IMR-90 (cell line): Measurements from ENCODE around the gene NPAS3. TPM values are rescaled to one million over a fixed set of nuclear protein-coding genes. Genes with fewer than 3 reads are reported as not detected.

Source experiments
- ATAC-seq: fragments of 200-7000 bp; cut with Tn5 transposase; 2 replicates; pipeline ENCODE4 v1.9.1; 2020; ENCODE audit warnings: low read depth, mild to moderate bottlenecking, moderate library complexity
- BruUV-seq: library from RNA; stranded (reverse); fragments of 400-500 nt; replicated peaks from 2 replicates; lab custom pipeline; 2021; lab: Mats Ljungman, UMichigan
- CTCF ChIA-PET: fragments of 300-600 bp; formaldehyde crosslinking; extraction: SDS; loops from one replicate; lab custom pipeline; 2021; ENCODE audit warnings: antibody characterized with exemption; lab: Yijun Ruan, JAX
- POLR2A ChIA-PET: fragments of 300-600 bp; sonication (Branson Sonifier 250); formaldehyde crosslinking; loops from one replicate; lab custom pipeline; 2022; ENCODE audit warnings: antibody characterized with exemption; ENCODE audit not compliant: unreplicated experiment; lab: Charles Lee
- DNase-seq: peaks from one replicate; pipeline ENCODE4 v3.0.0; 2013
- H2AFZ ChIP-seq: replicated peaks from 2 replicates; pipeline ENCODE3; 2013; ENCODE audit warnings: low read length, mild to moderate bottlenecking; ENCODE audit not compliant: poor library complexity
- H2AK5ac ChIP-seq: 2 replicates; pipeline ENCODE4 v1.6.1; 2013; ENCODE audit warnings: low read depth, low read length, inconsistent platforms
- H2AK9ac ChIP-seq: replicated peaks from 2 replicates; pipeline ENCODE3; 2013; ENCODE audit warnings: mild to moderate bottlenecking, low read depth, low read length, moderate library complexity; ENCODE audit not compliant: poor library complexity
- H2BK120ac ChIP-seq: 2 replicates; pipeline ENCODE4 v1.6.1; 2013; ENCODE audit warnings: low read depth, low read length, inconsistent platforms
- H2BK15ac ChIP-seq: 3 replicates; pipeline ENCODE4 v1.6.1; 2013; ENCODE audit warnings: low read depth, low read length, inconsistent platforms
- H2BK20ac ChIP-seq: 2 replicates; pipeline ENCODE4 v1.6.1; 2013; ENCODE audit warnings: low read depth, mild to moderate bottlenecking, inconsistent platforms, low read length, moderate library complexity
- H2BK5ac ChIP-seq: 2 replicates; pipeline ENCODE4 v1.6.1; 2013; ENCODE audit warnings: mild to moderate bottlenecking, low read depth, low read length, inconsistent platforms; ENCODE audit not compliant: poor library complexity, severe bottlenecking
- H3K14ac ChIP-seq: replicated peaks from 2 replicates; pipeline ENCODE4 v1.6.1; 2013; ENCODE audit warnings: low read depth, low read length, inconsistent platforms
- H3K18ac ChIP-seq: 2 replicates; pipeline ENCODE4 v1.6.1; 2013; ENCODE audit warnings: low read depth, low read length, control low read depth
- H3K23ac ChIP-seq: 2 replicates; pipeline ENCODE4 v1.6.1; 2013; ENCODE audit warnings: low read depth, low read length, inconsistent platforms
- H3K27ac ChIP-seq: 2 replicates; pipeline ENCODE4 v1.5.1; 2013; ENCODE audit warnings: mild to moderate bottlenecking, control low read depth, low read length; ENCODE audit not compliant: insufficient read depth
- H3K27me3 ChIP-seq: 2 replicates; pipeline ENCODE4 v1.6.1; 2013; ENCODE audit warnings: low read length; ENCODE audit not compliant: control insufficient read depth, insufficient read depth
- H3K36me3 ChIP-seq: 2 replicates; pipeline ENCODE4 v1.6.1; 2013; ENCODE audit warnings: low read length, mixed read lengths; ENCODE audit not compliant: control insufficient read depth, insufficient read depth
- H3K4ac ChIP-seq: 2 replicates; pipeline ENCODE4 v1.6.1; 2013; ENCODE audit warnings: low read depth, low read length, inconsistent platforms
- H3K4me1 ChIP-seq: 2 replicates; pipeline ENCODE4 v1.6.1; 2013; ENCODE audit warnings: low read length, mixed read lengths; ENCODE audit not compliant: control insufficient read depth, insufficient read depth
- H3K4me2 ChIP-seq: 2 replicates; pipeline ENCODE4 v1.6.1; 2013; ENCODE audit warnings: low read depth, mild to moderate bottlenecking, control low read depth, low read length, moderate library complexity
- H3K4me3 ChIP-seq: 2 replicates; pipeline ENCODE4 v1.5.1; 2013; ENCODE audit warnings: low read depth, mild to moderate bottlenecking, control low read depth, low read length, moderate library complexity; ENCODE audit not compliant: insufficient read depth
- H3K56ac ChIP-seq: 2 replicates; pipeline ENCODE4 v1.6.1; 2013; ENCODE audit warnings: low read length, inconsistent platforms; ENCODE audit not compliant: insufficient read depth; ENCODE audit errors: extremely low read depth
- H3K79me1 ChIP-seq, 2 experiments: 2 replicates each; pipeline ENCODE4 v1.6.1; 2013; ENCODE audit warnings: low read length in 2 of 2, inconsistent platforms in 1 of 2, low read depth in 1 of 2
- H3K9ac ChIP-seq: 2 replicates; pipeline ENCODE4 v1.6.1; 2013; ENCODE audit warnings: low read depth, low read length, control low read depth
- H3K9me1 ChIP-seq: 2 replicates; pipeline ENCODE4 v1.6.1; 2013; ENCODE audit warnings: low read length, inconsistent platforms; ENCODE audit not compliant: insufficient read depth
- H3K9me3 ChIP-seq: 2 replicates; pipeline ENCODE4 v1.6.1; 2013; ENCODE audit warnings: low read length; ENCODE audit not compliant: control insufficient read depth, insufficient read depth
- H4K20me1 ChIP-seq: 2 replicates; pipeline ENCODE4 v1.6.1; 2013; ENCODE audit warnings: low read length, inconsistent platforms; ENCODE audit not compliant: insufficient read depth
- H4K5ac ChIP-seq: 2 replicates; pipeline ENCODE4 v1.6.1; 2013; ENCODE audit warnings: mild to moderate bottlenecking, low read depth, low read length, control low read depth
- H4K8ac ChIP-seq, 2 experiments: 2 replicates each; pipeline ENCODE4 v1.6.1; 2013; ENCODE audit warnings: low read depth in 2 of 2, low read length in 2 of 2, control low read depth in 1 of 2, inconsistent platforms in 1 of 2
- H4K91ac ChIP-seq: 2 replicates; pipeline ENCODE4 v1.6.1; 2013; ENCODE audit warnings: low read depth, low read length, inconsistent platforms; ENCODE audit not compliant: insufficient read depth
- BHLHE40 ChIP-seq: fragments of 150-350 bp; IDR thresholded peaks from 2 replicates; pipeline ENCODE4 v1.6.1; 2016; ENCODE audit warnings: mild to moderate bottlenecking, low read depth, low read length
- CEBPB ChIP-seq: IDR thresholded peaks from 2 replicates; pipeline ENCODE4 v1.6.1; 2012; ENCODE audit warnings: low read depth, low read length, improper control_type of control experiment
- CHD1 ChIP-seq: IDR thresholded peaks from 2 replicates; pipeline ENCODE4 v1.6.1; 2012; ENCODE audit warnings: low read depth, low read length, improper control_type of control experiment
- FOS ChIP-seq: fragments of 150-350 bp; IDR thresholded peaks from 2 replicates; pipeline ENCODE4 v1.6.1; 2016; ENCODE audit warnings: low read depth, low read length
- MAFK ChIP-seq: IDR thresholded peaks from 2 replicates; pipeline ENCODE4 v1.6.1; 2012; ENCODE audit warnings: low read depth, low read length, improper control_type of control experiment
- MAZ ChIP-seq: IDR thresholded peaks from 2 replicates; pipeline ENCODE4 v1.6.1; 2012; ENCODE audit warnings: low read depth, mild to moderate bottlenecking, low read length, improper control_type of control experiment, moderate library complexity, borderline replicate concordance
- MXI1 ChIP-seq: IDR thresholded peaks from 2 replicates; pipeline ENCODE4 v1.6.1; 2012; ENCODE audit warnings: low read depth, mild to moderate bottlenecking, low read length, moderate library complexity, borderline replicate concordance
- NFE2L2 ChIP-seq: fragments of 150-350 bp; IDR thresholded peaks from 2 replicates; pipeline ENCODE4 v1.6.1; 2016; ENCODE audit warnings: low read depth, mild to moderate bottlenecking, low read length
- POLR2A ChIP-seq: IDR thresholded peaks from 2 replicates; pipeline ENCODE4 v1.6.1; 2012; ENCODE audit warnings: mild to moderate bottlenecking, low read depth, low read length
- RCOR1 ChIP-seq: IDR thresholded peaks from 2 replicates; pipeline ENCODE4 v1.6.1; 2012; ENCODE audit warnings: mild to moderate bottlenecking, low read length, improper control_type of control experiment; ENCODE audit not compliant: insufficient replicate concordance
- RFX5 ChIP-seq: IDR thresholded peaks from 2 replicates; pipeline ENCODE4 v1.8.0; 2012; ENCODE audit warnings: low read depth, mild to moderate bottlenecking, low read length, moderate library complexity
- WGBS, 2 experiments: methylation state at CpG; one replicate each; pipeline versions ENCODE4 v1.1.5 to v1.1.7; 2013; ENCODE audit warnings: missing lambda C conversion rate in 2 of 2; ENCODE audit not compliant: insufficient read length in 1 of 2; ENCODE audit errors: extremely low coverage in 2 of 2; 5-methylcytosine and 5-hydroxymethylcytosine counted together
- dilution Hi-C: fragments of 300-500 bp; cut with HindIII; formaldehyde crosslinking; loops from one replicate; pipeline ENCODE4 v1.14.3; 2018; ENCODE audit warnings: low sequenced_read_pairs; ENCODE audit not compliant: unreplicated experiment
- in situ Hi-C: fragments of 300-500 bp; cut with MboI; formaldehyde crosslinking; loops from 3 replicates; pipeline ENCODE4 v1.14.3; 2019; ENCODE audit warnings: low sequenced_read_pairs, inconsistent platforms, mixed read lengths
- intact Hi-C: fragments of 100-400 bp; cut with micrococcal nuclease; formaldehyde crosslinking; loops from 2 replicates; pipeline ENCODE4 v1.10.0; 2022
- polyA plus RNA-seq, 3 experiments: library from polyadenylated mRNA; depleted of rRNA; stranded (reverse); fragments of >200 nt; gene quantifications; 2 replicates each; pipeline ENCODE4 v1.2.3, GENCODE V29; 2012; ENCODE audit warnings: low replicate concordance in 1 of 3
- total RNA-seq: library from RNA; depleted of rRNA; stranded (reverse); fragments of >200 nt; gene quantifications from 2 replicates; pipeline ENCODE4 v1.2.3, GENCODE V29; 2012
- TF ChIP-seq, protein P1 (sequence below): fragments of 150-350 bp; IDR thresholded peaks from 2 replicates; pipeline ENCODE4 v1.6.1; 2016; ENCODE audit warnings: low read depth, mild to moderate bottlenecking, low read length, moderate library complexity, borderline replicate concordance
- TF ChIP-seq, protein P2 (sequence below): conservative IDR thresholded peaks from 2 replicates; pipeline ENCODE4 v1.5.1; 2012; ENCODE audit warnings: mild to moderate bottlenecking, low read depth, low read length, improper control_type of control experiment

NPAS3 gene
- total and polyA plus RNA-seq, 2 of the 4 experiments (the other 2 are of a cell fraction) = not detected

GRCh38 chr14:32991691-32992090 is 53.0 kb downstream of the NPAS3 start:
- H2AK5ac ChIP-seq = no peak overlapping the region
- H3K14ac ChIP-seq = no peak overlapping the region
- H3K79me1 ChIP-seq = no peaks in the 10 kb centered on the region
- no peak overlapping the region for H3K4ac ChIP-seq
- no peak overlapping the region for H2BK5ac ChIP-seq
- no peak overlapping the region for H2BK120ac ChIP-seq
- H2AFZ ChIP-seq = no peak overlapping the region
- no peak overlapping the region for H4K8ac ChIP-seq
- H3K23ac ChIP-seq = no peak overlapping the region
- H3K18ac ChIP-seq = no peak overlapping the region
- WGBS, 2 experiments = no CpG with 5 or more reads among the region's 4 CpGs
- no TSS peak for BruUV-seq
- H2BK15ac ChIP-seq = no peak overlapping the region
- H3K4me2 ChIP-seq = no peak overlapping the region
- H3K56ac ChIP-seq = no peak overlapping the region
- intact Hi-C loops (no loop called here), in situ Hi-C loops (no loop called here), dilution Hi-C loops (no loop called here)
- no peak overlapping the region for H2BK20ac ChIP-seq
- no peak overlapping the region for H3K27ac ChIP-seq
- H3K9ac ChIP-seq = no peak overlapping the region
- H4K91ac ChIP-seq = no peak overlapping the region
- H3K27me3 ChIP-seq = no peaks in the 10 kb centered on the region
- no peak for ATAC-seq
- no peaks in the 10 kb centered on the region for H3K36me3 ChIP-seq
- no peaks in the 10 kb centered on the region for H3K9me1 ChIP-seq
- TF ChIP-seq POLR2A (no peak), FOS (no peak), BHLHE40 (no peak), RCOR1 (no peak), MAZ (no peak), MAFK (no peak), NFE2L2 (no peak), MXI1 (no peak), CEBPB (no peak), CHD1 (no peak), RFX5 (no peak)
- TF ChIP-seq, protein P1, sequence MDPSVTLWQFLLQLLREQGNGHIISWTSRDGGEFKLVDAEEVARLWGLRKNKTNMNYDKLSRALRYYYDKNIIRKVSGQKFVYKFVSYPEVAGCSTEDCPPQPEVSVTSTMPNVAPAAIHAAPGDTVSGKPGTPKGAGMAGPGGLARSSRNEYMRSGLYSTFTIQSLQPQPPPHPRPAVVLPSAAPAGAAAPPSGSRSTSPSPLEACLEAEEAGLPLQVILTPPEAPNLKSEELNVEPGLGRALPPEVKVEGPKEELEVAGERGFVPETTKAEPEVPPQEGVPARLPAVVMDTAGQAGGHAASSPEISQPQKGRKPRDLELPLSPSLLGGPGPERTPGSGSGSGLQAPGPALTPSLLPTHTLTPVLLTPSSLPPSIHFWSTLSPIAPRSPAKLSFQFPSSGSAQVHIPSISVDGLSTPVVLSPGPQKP = no peak
- TF ChIP-seq, protein P2, sequence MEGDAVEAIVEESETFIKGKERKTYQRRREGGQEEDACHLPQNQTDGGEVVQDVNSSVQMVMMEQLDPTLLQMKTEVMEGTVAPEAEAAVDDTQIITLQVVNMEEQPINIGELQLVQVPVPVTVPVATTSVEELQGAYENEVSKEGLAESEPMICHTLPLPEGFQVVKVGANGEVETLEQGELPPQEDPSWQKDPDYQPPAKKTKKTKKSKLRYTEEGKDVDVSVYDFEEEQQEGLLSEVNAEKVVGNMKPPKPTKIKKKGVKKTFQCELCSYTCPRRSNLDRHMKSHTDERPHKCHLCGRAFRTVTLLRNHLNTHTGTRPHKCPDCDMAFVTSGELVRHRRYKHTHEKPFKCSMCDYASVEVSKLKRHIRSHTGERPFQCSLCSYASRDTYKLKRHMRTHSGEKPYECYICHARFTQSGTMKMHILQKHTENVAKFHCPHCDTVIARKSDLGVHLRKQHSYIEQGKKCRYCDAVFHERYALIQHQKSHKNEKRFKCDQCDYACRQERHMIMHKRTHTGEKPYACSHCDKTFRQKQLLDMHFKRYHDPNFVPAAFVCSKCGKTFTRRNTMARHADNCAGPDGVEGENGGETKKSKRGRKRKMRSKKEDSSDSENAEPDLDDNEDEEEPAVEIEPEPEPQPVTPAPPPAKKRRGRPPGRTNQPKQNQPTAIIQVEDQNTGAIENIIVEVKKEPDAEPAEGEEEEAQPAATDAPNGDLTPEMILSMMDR = no peak
- no peaks in the 10 kb centered on the region for H3K4me1 ChIP-seq
- no peak overlapping the region for H2AK9ac ChIP-seq
- H4K5ac ChIP-seq = no peak overlapping the region
- POLR2A ChIA-PET = no interaction called here
- CTCF ChIA-PET = no interaction called here
- H4K20me1 ChIP-seq = no peaks in the 10 kb centered on the region
- no peak overlapping the region for H3K4me3 ChIP-seq
- DNase-seq = no peak
- no peaks in the 10 kb centered on the region for H3K9me3 ChIP-seq
